ENCODE measurements around the gene FAM184B.

DNA sequence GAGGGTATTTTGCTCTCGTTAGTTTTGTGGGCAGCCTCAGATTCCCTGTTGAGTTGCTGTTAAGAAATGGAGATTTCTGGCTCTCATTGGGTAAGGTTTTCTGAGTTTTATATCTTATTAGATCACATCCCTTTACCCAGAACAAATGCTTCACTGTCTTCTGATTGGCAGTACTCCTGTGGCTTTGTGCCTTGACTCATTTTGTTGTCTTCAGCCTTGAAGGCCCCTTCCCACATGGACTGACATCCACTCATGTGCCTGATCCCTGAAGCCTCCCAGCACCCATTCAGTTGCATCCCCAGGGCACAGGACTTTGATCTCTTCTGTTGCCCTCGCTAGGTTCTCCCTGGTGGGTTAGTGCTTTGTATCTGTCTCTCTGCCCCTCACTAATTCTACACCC, 156.6 kb downstream of the FAM184B start:
- TF ChIP-seq, protein P1, sequence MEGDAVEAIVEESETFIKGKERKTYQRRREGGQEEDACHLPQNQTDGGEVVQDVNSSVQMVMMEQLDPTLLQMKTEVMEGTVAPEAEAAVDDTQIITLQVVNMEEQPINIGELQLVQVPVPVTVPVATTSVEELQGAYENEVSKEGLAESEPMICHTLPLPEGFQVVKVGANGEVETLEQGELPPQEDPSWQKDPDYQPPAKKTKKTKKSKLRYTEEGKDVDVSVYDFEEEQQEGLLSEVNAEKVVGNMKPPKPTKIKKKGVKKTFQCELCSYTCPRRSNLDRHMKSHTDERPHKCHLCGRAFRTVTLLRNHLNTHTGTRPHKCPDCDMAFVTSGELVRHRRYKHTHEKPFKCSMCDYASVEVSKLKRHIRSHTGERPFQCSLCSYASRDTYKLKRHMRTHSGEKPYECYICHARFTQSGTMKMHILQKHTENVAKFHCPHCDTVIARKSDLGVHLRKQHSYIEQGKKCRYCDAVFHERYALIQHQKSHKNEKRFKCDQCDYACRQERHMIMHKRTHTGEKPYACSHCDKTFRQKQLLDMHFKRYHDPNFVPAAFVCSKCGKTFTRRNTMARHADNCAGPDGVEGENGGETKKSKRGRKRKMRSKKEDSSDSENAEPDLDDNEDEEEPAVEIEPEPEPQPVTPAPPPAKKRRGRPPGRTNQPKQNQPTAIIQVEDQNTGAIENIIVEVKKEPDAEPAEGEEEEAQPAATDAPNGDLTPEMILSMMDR (conservative IDR thresholded peaks at IDR 0.05; ENCODE audit: low read depth, low read length): no peak
- TF ChIP-seq, protein P2, sequence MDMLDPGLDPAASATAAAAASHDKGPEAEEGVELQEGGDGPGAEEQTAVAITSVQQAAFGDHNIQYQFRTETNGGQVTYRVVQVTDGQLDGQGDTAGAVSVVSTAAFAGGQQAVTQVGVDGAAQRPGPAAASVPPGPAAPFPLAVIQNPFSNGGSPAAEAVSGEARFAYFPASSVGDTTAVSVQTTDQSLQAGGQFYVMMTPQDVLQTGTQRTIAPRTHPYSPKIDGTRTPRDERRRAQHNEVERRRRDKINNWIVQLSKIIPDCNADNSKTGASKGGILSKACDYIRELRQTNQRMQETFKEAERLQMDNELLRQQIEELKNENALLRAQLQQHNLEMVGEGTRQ (IDR thresholded peaks at IDR 0.05; ENCODE audit: low read depth, low read length): no peak
- TF ChIP-seq POLR2A (IDR thresholded peaks at IDR 0.05; ENCODE audit: low read depth, low read length) (no peak), CEBPB (IDR thresholded peaks at IDR 0.05; ENCODE audit: low read depth, low read length) (no peak)
